B cell (primary cell): ENCODE results near the gene MYRIP. TPM values are rescaled to one million over a fixed set of nuclear protein-coding genes. Genes with fewer than 3 reads are reported as not detected.

Experiments used
- ATAC-seq: fragments of 200-7000 bp; cut with Tn5 transposase; one replicate; pipeline ENCODE4 v1.10.0; 2021; ENCODE audit warnings: low read depth, mild to moderate bottlenecking, moderate number of reproducible peaks, moderate library complexity
- CTCF ChIA-PET: fragments of 350-600 bp; sonication (Branson Sonifier 250); formaldehyde crosslinking; loops from one replicate; lab custom pipeline; 2021; ENCODE audit warnings: antibody characterized with exemption, inconsistent platforms; lab: Charles Lee
- POLR2A ChIA-PET: fragments of 350-600 bp; sonication (Branson Sonifier 250); formaldehyde crosslinking; loops from one replicate; lab custom pipeline; 2021; ENCODE audit warnings: antibody characterized with exemption; lab: Charles Lee
- DNase-seq: peaks from one replicate; pipeline ENCODE4 v3.0.0; 2013
- H2AFZ ChIP-seq: 2 replicates; pipeline ENCODE4 v1.6.1; 2012; ENCODE audit warnings: mild to moderate bottlenecking, low read depth, low read length; ENCODE audit not compliant: insufficient read depth, poor library complexity, severe bottlenecking
- H3K27ac ChIP-seq, 2 donors: 1 replicate in 1 of 2; 2 replicates in 1 of 2; pipeline ENCODE4 v1.5.1; 2012 to 2013; ENCODE audit warnings: low read length in 2 of 2, mild to moderate bottlenecking in 2 of 2, moderate library complexity in 1 of 2
- H3K27me3 ChIP-seq, 4 experiments: fragments of 200-600 bp in 1 of 4; sonication (generic) in 1 of 4; replicated peaks in 1 of 4; 1 replicate in 2 of 4; 2 replicates in 2 of 4; pipeline versions ENCODE4 v1.6.1 to v1.7.0; 2013 to 2016; ENCODE audit warnings: low read length in 3 of 4, mild to moderate bottlenecking in 2 of 4, mixed read lengths in 1 of 4, moderate library complexity in 1 of 4; ENCODE audit not compliant: insufficient read depth in 4 of 4, control insufficient read depth in 3 of 4; ENCODE audit errors: control extremely low read depth in 1 of 4
- H3K36me3 ChIP-seq, 2 experiments: replicated peaks in 1 of 2; 1 replicate in 1 of 2; 2 replicates in 1 of 2; pipeline versions ENCODE4 v1.6.1 to v1.7.1; 2013; ENCODE audit warnings: low read length in 1 of 2; ENCODE audit not compliant: insufficient read depth in 2 of 2, control insufficient read depth in 1 of 2; ENCODE audit errors: control extremely low read depth in 1 of 2, extremely low read depth in 1 of 2
- H3K4me1 ChIP-seq, 2 donors: fragments of 200-600 bp in 1 of 2; sonication (generic) in 1 of 2; 1 replicate in 1 of 2; 2 replicates in 1 of 2; pipeline versions ENCODE4 v1.5.1 to v1.6.1; 2013 to 2017; ENCODE audit warnings: low read length in 2 of 2; ENCODE audit not compliant: control insufficient read depth in 2 of 2, insufficient read depth in 2 of 2
- H3K4me2 ChIP-seq: replicated peaks from 2 replicates; pipeline ENCODE3; 2012; ENCODE audit warnings: mild to moderate bottlenecking, low read depth, low read length; ENCODE audit not compliant: poor library complexity, severe bottlenecking
- H3K4me3 ChIP-seq, 5 experiments: fragments of 200-600 bp in 1 of 5; sonication (generic) in 1 of 5; 1 replicate in 3 of 5; 2 replicates in 2 of 5; pipeline versions ENCODE4 v1.5.1 to v1.7.0; 2011 to 2016; ENCODE audit warnings: low read length in 4 of 5, mild to moderate bottlenecking in 4 of 5, low read depth in 2 of 5, control low read depth in 1 of 5, moderate library complexity in 1 of 5; ENCODE audit not compliant: insufficient read depth in 1 of 5; ENCODE audit errors: control extremely low read depth in 1 of 5, extremely low read depth in 1 of 5
- H3K79me2 ChIP-seq: fragments of 200-600 bp; sonication (generic); one replicate; pipeline ENCODE4 v1.6.0; 2016; ENCODE audit warnings: low read length; ENCODE audit not compliant: control insufficient read depth, insufficient read depth
- H3K9ac ChIP-seq: fragments of 200-600 bp; sonication (generic); 2 replicates; pipeline ENCODE4 v1.6.1; 2017; ENCODE audit warnings: mild to moderate bottlenecking, low read length, moderate library complexity
- H3K9me3 ChIP-seq, 3 donors: one replicate each; pipeline versions ENCODE4 v1.6.1 to v1.7.1; 2013; ENCODE audit warnings: low read length in 2 of 3; ENCODE audit not compliant: control insufficient read depth in 2 of 3, insufficient read depth in 1 of 3; ENCODE audit errors: control extremely low read depth in 1 of 3
- H4K20me1 ChIP-seq: 2 replicates; pipeline ENCODE4 v1.6.0; 2012; ENCODE audit warnings: mild to moderate bottlenecking, low read length; ENCODE audit not compliant: insufficient read depth, control insufficient read depth, poor library complexity, severe bottlenecking
- H3K27ac Mint-ChIP-seq: one replicate; pipeline ENCODE4 v1.8.0; 2021; ENCODE audit warnings: mixed read lengths
- H3K27me3 Mint-ChIP-seq: one replicate; pipeline ENCODE4 v1.8.0; 2021; ENCODE audit warnings: mixed read lengths
- H3K4me1 Mint-ChIP-seq: one replicate; pipeline ENCODE4 v1.8.0; 2021; ENCODE audit warnings: mixed read lengths
- H3K4me3 Mint-ChIP-seq: one replicate; pipeline ENCODE4 v1.8.0; 2021; ENCODE audit warnings: mixed read lengths
- H3K9me3 Mint-ChIP-seq: one replicate; pipeline ENCODE4 v1.8.0; 2022; ENCODE audit warnings: mixed read lengths; ENCODE audit not compliant: insufficient read depth
- EZH2 ChIP-seq: IDR thresholded peaks from 2 replicates; pipeline ENCODE4 v1.6.1; 2012; ENCODE audit warnings: borderline replicate concordance, low read depth, mild to moderate bottlenecking, moderate library complexity, low read length; ENCODE audit not compliant: insufficient read depth, poor library complexity, severe bottlenecking
- WGBS: methylation state at CpG from one replicate; pipeline ENCODE4 v1.1.5; 2013; ENCODE audit warnings: missing lambda C conversion rate; ENCODE audit not compliant: insufficient coverage; 5-methylcytosine and 5-hydroxymethylcytosine counted together
- intact Hi-C: fragments of 100-400 bp; cut with micrococcal nuclease; formaldehyde crosslinking; loops from one replicate; pipeline ENCODE4 v1.10.0; 2022
- polyA plus RNA-seq: library from polyadenylated mRNA; depleted of rRNA; stranded (reverse); fragments of >200 nt; gene quantifications from 2 replicates; pipeline ENCODE4 v1.2.3, GENCODE V29; 2012
- total RNA-seq, 2 donors: library from RNA; stranded (reverse); fragments of 120-200 nt in 1 of 2; gene quantifications; 1 replicate in 1 of 2; 2 replicates in 1 of 2; pipeline versions ENCODE4 v1.2.3 to v1.2.4, GENCODE V29; 2013 to 2022
- TF ChIP-seq, protein P1 (sequence below): fragments of 200-600 bp; IDR thresholded peaks from one replicate; pipeline ENCODE4 v1.8.0; 2022; ENCODE audit warnings: antibody characterized with exemption, mild to moderate bottlenecking

The MYRIP gene
- total and polyA plus RNA-seq, 2 donors (not counting 1 experiment from before 2014, with no cell fraction given), result 0.03 to 0.10 TPM

DNA sequence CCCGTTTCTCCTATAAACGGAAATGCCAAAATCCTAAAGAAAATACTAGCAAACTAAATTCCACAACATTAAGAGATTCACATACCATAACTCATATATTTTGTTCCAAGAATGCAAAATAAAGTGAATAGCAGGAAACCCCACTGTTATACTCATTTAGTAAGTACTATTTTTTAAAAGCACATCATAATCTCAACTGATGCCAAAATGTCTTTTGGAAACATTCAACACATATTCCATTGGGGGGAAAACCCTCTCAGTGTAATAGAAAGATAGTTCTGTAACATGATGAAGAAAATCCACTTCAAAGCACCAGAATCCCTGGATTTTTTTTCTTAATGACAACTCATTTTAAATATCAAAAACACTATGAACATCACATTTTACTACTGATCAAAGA, 407.1 kb downstream of the MYRIP start:
- Histone ChIP-seq H3K79me2 (no peaks in the 10 kb centered on the region), H3K4me2 (no peak overlapping the region), H3K4me1 (no peaks in the 10 kb centered on the region), H2AFZ (no peak overlapping the region), H3K9me3 (peaks cover 0 to 3% (median 0%) of the 10 kb centered on the region in 3 donors), H3K4me3 (no peak overlapping the region), H3K27ac (no peak overlapping the region), H3K36me3 (no peaks in the 10 kb centered on the region), H4K20me1 (no peaks in the 10 kb centered on the region), H3K9ac (no peak overlapping the region), H3K27me3 (no peaks in the 10 kb centered on the region)
- Mint-ChIP-seq H3K4me1 (no peaks in the 10 kb centered on the region), H3K4me3 (no peak overlapping the region), H3K27me3 (no peaks in the 10 kb centered on the region), H3K9me3 (no peaks in the 10 kb centered on the region), H3K27ac (no peak overlapping the region)
- TF ChIP-seq, protein P1, sequence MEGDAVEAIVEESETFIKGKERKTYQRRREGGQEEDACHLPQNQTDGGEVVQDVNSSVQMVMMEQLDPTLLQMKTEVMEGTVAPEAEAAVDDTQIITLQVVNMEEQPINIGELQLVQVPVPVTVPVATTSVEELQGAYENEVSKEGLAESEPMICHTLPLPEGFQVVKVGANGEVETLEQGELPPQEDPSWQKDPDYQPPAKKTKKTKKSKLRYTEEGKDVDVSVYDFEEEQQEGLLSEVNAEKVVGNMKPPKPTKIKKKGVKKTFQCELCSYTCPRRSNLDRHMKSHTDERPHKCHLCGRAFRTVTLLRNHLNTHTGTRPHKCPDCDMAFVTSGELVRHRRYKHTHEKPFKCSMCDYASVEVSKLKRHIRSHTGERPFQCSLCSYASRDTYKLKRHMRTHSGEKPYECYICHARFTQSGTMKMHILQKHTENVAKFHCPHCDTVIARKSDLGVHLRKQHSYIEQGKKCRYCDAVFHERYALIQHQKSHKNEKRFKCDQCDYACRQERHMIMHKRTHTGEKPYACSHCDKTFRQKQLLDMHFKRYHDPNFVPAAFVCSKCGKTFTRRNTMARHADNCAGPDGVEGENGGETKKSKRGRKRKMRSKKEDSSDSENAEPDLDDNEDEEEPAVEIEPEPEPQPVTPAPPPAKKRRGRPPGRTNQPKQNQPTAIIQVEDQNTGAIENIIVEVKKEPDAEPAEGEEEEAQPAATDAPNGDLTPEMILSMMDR, result no peak
- TF ChIP-seq EZH2, result no peak
- CTCF ChIA-PET, result no interaction called here
- POLR2A ChIA-PET, result no interaction called here
- intact Hi-C loops, result no loop called here
- ATAC-seq (no peak), DNase-seq (no peak)
- WGBS, result no CpG with 5 or more reads among the region's 2 CpGs

DNA sequence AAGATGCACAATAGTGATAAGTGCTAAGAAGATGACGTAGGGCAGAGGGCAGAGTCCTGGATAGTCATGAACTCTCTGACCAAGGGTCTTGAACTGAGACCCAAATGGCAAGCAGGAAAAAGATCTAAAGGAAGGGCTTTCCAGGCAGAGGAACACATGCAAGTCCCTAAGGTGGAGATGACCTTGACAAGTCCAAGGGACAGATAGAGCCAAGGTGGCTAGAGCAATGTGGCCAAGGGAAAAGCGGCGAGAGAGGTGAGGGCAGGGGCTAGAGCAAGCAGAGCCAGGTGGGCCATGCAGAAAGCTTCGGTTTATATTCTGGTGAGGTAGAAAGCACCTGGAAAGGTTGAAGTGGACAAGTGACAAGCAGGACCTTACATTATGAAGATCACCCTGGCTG, 414.4 kb downstream of the MYRIP start:
- no peaks in the 10 kb centered on the region for H3K4me1 ChIP-seq
- CTCF ChIA-PET, result interaction anchor here (0.8 to 1.2 kb wide), 2 partner anchors 10 to 32 kb away, joined by 4 to 5 read pairs; no protein-coding TSS in a partner anchor
- intact Hi-C loops, result no loop called here
- no peaks in the 10 kb centered on the region for H3K9me3 Mint-ChIP-seq
- H3K9me3 ChIP-seq, result peaks cover 0 to 3% (median 0%) of the 10 kb centered on the region in 3 donors
- no peak overlapping the region for H3K27ac Mint-ChIP-seq
- ATAC-seq (no peak), DNase-seq (no peak)
- H3K27me3 ChIP-seq, result no peaks in the 10 kb centered on the region
- no peak overlapping the region for H3K9ac ChIP-seq
- no peaks in the 10 kb centered on the region for H4K20me1 ChIP-seq
- no peak overlapping the region for H3K4me2 ChIP-seq
- no peaks in the 10 kb centered on the region for H3K36me3 ChIP-seq
- no peaks in the 10 kb centered on the region for H3K27me3 Mint-ChIP-seq
- POLR2A ChIA-PET, result no interaction called here
- H3K4me3 Mint-ChIP-seq, result no peak overlapping the region
- H2AFZ ChIP-seq, result no peak overlapping the region
- no peak for TF ChIP-seq EZH2
- TF ChIP-seq, protein P1, result no peak
- no peaks in the 10 kb centered on the region for H3K4me1 Mint-ChIP-seq
- H3K79me2 ChIP-seq, result no peaks in the 10 kb centered on the region
- no peak overlapping the region for H3K4me3 ChIP-seq
- 99% methylated on average over 4 of the region's 4 CpGs for WGBS
- no peak overlapping the region for H3K27ac ChIP-seq
